Measurements from ENCODE around the gene SEL1L. TPM values are rescaled to one million over a fixed set of nuclear protein-coding genes. Genes with fewer than 3 reads are reported as not detected.

The SEL1L gene
- polyA plus RNA-seq, 1 experiment: 40.7 TPM

DNA sequence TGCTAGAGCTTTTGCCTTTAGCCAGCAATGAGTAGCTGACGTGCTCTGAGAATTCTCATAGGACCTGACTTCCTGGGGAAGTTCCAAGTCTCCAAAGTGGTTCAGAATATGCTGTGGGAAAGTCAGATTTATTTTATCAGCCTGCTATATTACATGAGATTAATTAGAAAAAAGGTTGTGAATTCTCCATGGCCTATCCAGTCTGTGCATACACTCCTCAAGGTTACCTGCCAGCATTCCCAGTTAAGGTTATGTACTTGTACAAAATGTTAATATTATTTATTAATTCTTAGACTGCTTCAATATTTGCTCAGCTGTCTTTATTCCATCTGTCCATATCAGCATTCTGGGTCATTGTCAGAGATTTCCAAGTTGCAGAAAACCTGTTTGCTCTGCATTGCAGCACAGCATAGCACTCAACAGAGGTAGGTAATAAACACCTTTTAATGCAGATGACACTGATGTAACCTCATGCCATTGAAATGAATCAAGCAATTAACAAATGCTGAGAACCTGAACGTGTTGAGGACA is 2.7 kb upstream of the SEL1L start:
- Histone ChIP-seq H3K27ac (ENCODE audit: low read depth, low read length) (no peak overlapping the region), H3K9me3 (ENCODE audit: control insufficient read depth, insufficient read depth, low read length) (peaks cover 2% of the 10 kb centered on the region; the same call in 1 of the 2 replicates), H3K4me3 (ENCODE audit: low read depth, low read length) (no peak overlapping the region), H3K27me3 (ENCODE audit: control insufficient read depth, insufficient read depth, low read length) (no peaks in the 10 kb centered on the region)
- TF ChIP-seq CTCF (IDR thresholded peaks at IDR 0.05; ENCODE audit: low read depth, low read length): no peak
- ChIA-PET POLR2A (no interaction called here), CTCF (interaction anchor here (0.6 kb wide), 1 partner anchor 9 kb away, joined by 5 read pairs; no protein-coding TSS in a partner anchor)
- DNase-seq (ENCODE audit: low read depth, low spot score): no peak

- CTCF ChIA-PET: no interaction called here
- Histone ChIP-seq H3K27ac (ENCODE audit: low read depth, low read length) (no peak overlapping the region), H3K9me3 (ENCODE audit: control insufficient read depth, insufficient read depth, low read length) (peaks cover 2% of the 10 kb centered on the region; the same call in 1 of the 2 replicates), H3K27me3 (ENCODE audit: control insufficient read depth, insufficient read depth, low read length) (no peaks in the 10 kb centered on the region), H3K4me3 (ENCODE audit: low read depth, low read length) (no peak overlapping the region)
- no peak for TF ChIP-seq CTCF (IDR thresholded peaks at IDR 0.05; ENCODE audit: low read depth, low read length)
- POLR2A ChIA-PET: no interaction called here
- no peak for DNase-seq (ENCODE audit: low read depth, low spot score)
These were observed 1.9 kb upstream of the SEL1L start for GRCh38 chr14:81535396-81536164.

- CTCF ChIA-PET: no interaction called here
- no peak overlapping the region for H3K4me3 ChIP-seq (ENCODE audit: low read depth, low read length)
These were observed 939 bp upstream of the SEL1L start for GRCh38 chr14:81534510-81535074.

DNA sequence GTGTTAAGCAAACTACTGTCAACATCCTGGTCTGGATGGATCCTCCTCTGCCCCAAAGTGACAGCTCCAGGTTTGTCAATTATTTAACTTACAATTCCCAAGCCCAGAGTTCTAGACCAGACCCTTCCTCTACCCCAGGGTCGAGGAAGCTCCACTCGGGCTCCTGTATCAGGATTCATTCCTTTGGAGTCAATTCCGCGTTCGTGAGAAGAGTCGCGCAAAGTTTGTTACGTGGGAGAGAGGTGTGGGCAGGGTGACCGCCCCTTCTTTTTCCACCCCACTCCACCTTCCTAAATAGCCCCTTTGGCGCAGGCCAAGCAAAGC is 479 bp downstream of the SEL1L start:
- Histone ChIP-seq H3K27me3 (ENCODE audit: control insufficient read depth, insufficient read depth, low read length) (no peaks in the 10 kb centered on the region), H3K4me3 (ENCODE audit: low read depth, low read length) (peak overlapping the region; percentile 96), H3K27ac (ENCODE audit: low read depth, low read length) (peak overlapping the region; percentile 32), H3K9me3 (ENCODE audit: control insufficient read depth, insufficient read depth, low read length) (peaks cover 2% of the 10 kb centered on the region; the same call in 1 of the 2 replicates)
- TF ChIP-seq CTCF (IDR thresholded peaks at IDR 0.05; ENCODE audit: low read depth, low read length): no peak
- POLR2A ChIA-PET: interaction anchor here (1.6 kb wide), 1 partner anchor 312 kb away, joined by 15 read pairs; the partner anchor contains the start of gene GTF2A1
- no peak for DNase-seq (ENCODE audit: low read depth, low spot score)
- CTCF ChIA-PET: interaction anchor here (0.6 to 1.9 kb wide), 2 partner anchors 10 to 68 kb away, joined by 5 to 9 read pairs; no protein-coding TSS in a partner anchor

More at GRCh38 chr14:81534510-81535074, 939 bp upstream of the SEL1L start:
- TF ChIP-seq CTCF (IDR thresholded peaks at IDR 0.05; ENCODE audit: low read depth, low read length): no peak
- POLR2A ChIA-PET: no interaction called here
- Histone ChIP-seq H3K27me3 (ENCODE audit: control insufficient read depth, insufficient read depth, low read length) (no peaks in the 10 kb centered on the region), H3K9me3 (ENCODE audit: control insufficient read depth, insufficient read depth, low read length) (peaks cover 2% of the 10 kb centered on the region; the same call in 1 of the 2 replicates), H3K27ac (ENCODE audit: low read depth, low read length) (no peak overlapping the region)
- no peak for DNase-seq (ENCODE audit: low read depth, low spot score)

- ChIA-PET CTCF (interaction anchor here (1.2 to 1.3 kb wide), 2 partner anchors 65 to 359 kb away, joined by 3 to 4 read pairs; no protein-coding TSS in a partner anchor), POLR2A (no interaction called here)
- no peaks in the 10 kb centered on the region for H3K27me3 ChIP-seq (ENCODE audit: control insufficient read depth, insufficient read depth, low read length)
- no peak overlapping the region for H3K27ac ChIP-seq (ENCODE audit: low read depth, low read length)
- H3K9me3 ChIP-seq (ENCODE audit: control insufficient read depth, insufficient read depth, low read length): peaks cover 2% of the 10 kb centered on the region; the same call in 1 of the 2 replicates
- peak; percentile 8 for DNase-seq (ENCODE audit: low read depth, low spot score)
- H3K4me3 ChIP-seq (ENCODE audit: low read depth, low read length): no peak overlapping the region
- TF ChIP-seq CTCF (IDR thresholded peaks at IDR 0.05; ENCODE audit: low read depth, low read length): no peak
These were observed 4.3 kb downstream of the SEL1L start for GRCh38 chr14:81529391-81529790.

Data from AG04450 (cell line).